ENCODE measurements around the gene CDKN2C.
"Not testable (repeated sequence)": the region's sequence is repeated elsewhere in the genome, so short reads cannot be mapped to it uniquely, and the experiment has no call there.

Gene CDKN2C

DNA sequence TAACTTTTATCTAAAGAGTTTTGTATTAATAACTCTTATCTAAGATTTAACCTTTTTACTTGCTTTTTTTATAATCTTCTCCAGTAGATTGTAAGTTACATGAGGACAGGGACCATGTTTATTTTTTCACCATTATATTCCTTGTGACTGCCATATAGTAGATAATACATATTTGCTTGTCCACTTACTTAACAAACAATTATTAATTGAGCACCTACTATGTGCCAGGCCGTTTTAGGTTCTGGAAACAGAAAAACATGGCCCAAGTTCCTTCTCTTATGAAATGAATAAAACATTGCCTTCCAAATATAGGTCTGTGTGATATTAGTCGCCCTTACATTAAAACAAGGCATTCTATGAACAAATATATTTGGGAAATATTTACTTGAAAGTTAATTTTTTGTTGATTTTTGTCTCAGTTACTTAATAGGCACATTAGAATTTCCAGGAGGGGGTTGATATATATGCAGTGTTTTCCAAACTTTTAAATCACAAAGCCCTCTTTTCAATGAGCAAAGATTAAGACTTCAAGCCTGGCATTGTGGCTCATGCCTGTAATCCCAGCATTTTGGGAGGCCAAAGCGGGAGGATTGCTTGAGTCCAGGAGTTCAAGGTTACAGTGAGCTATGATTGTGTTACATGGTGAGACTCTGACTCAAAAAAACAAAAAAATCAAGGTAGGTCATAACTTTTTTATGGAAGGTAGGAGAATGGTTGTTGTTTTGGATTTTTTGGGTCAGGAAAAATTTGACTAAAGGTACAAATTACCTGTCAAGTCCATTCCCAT, 22.7 kb downstream of the CDKN2C start:
- FAIRE-seq (no peak), DNase-seq (ENCODE audit: insufficient read length, low spot score) (no peak)
- TF ChIP-seq TAF1 (IDR thresholded peaks at IDR 0.05; ENCODE audit: low read depth, low read length) (no peak), POU2F2 (IDR thresholded peaks at IDR 0.05; ENCODE audit: low read depth, low read length) (no peak), PAX5 (IDR thresholded peaks at IDR 0.05; ENCODE audit: insufficient read depth, low read length, severe bottlenecking) (no peak), SPI1 (IDR thresholded peaks at IDR 0.05; ENCODE audit: low read depth, low read length) (no peak), POLR2AphosphoS5 (IDR thresholded peaks at IDR 0.05; ENCODE audit: low read depth, low read length) (no peak), POLR2A (IDR thresholded peaks at IDR 0.05; ENCODE audit: low read depth, low read length) (no peak)

DNA sequence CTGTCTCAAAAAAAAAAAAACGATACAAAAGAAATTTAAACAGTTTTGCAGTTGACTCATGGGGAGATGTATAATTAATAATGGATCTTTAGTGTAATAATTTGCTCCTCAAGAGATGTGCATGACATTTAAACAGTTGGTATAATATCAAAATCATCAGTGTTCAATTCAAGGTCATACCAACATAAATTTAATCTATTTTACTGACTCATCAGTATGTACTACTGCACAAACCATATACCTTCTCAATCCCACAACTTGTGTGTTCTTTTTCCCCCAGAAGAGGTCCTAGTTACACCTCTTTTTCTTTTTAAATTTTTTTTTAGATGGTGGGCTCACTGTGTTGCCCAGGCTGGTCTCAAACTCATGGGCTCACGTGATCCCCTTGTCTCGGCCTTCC, 23.6 kb downstream of the CDKN2C start:
- DNase-seq (ENCODE audit: insufficient read length, low spot score) (no peak), FAIRE-seq (no peak)
- TF ChIP-seq SPI1 (IDR thresholded peaks at IDR 0.05; ENCODE audit: low read depth, low read length) (no peak), POLR2AphosphoS5 (IDR thresholded peaks at IDR 0.05; ENCODE audit: low read depth, low read length) (no peak), POLR2A (IDR thresholded peaks at IDR 0.05; ENCODE audit: low read depth, low read length) (no peak), POU2F2 (IDR thresholded peaks at IDR 0.05; ENCODE audit: low read depth, low read length) (no peak), TAF1 (IDR thresholded peaks at IDR 0.05; ENCODE audit: low read depth, low read length) (no peak), PAX5 (IDR thresholded peaks at IDR 0.05; ENCODE audit: insufficient read depth, low read length, severe bottlenecking) (no peak)

DNA sequence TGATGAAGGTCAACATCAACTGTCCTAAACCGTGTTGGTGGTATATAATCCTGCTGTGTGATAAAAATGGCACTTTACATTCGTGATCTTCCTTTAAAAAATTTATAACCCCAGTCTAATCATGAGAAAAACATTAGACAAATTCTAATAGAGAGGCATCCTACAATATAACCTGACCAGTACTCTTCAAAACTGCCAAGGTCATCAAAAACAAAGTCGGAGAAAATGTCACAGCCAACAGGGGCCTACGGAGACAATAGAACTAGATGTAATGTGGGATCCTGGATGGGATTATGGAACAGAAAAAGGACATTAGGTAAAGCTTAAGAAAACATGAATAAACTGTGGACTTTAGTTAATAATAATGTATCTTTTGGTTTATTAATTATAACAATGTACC, 25.0 kb downstream of the CDKN2C start:
- no peak for DNase-seq (ENCODE audit: insufficient read length, low spot score)
- TF ChIP-seq POLR2AphosphoS5 (IDR thresholded peaks at IDR 0.05; ENCODE audit: low read depth, low read length) (no peak), TAF1 (IDR thresholded peaks at IDR 0.05; ENCODE audit: low read depth, low read length) (no peak), PAX5 (IDR thresholded peaks at IDR 0.05; ENCODE audit: insufficient read depth, low read length, severe bottlenecking) (no peak), POLR2A (IDR thresholded peaks at IDR 0.05; ENCODE audit: low read depth, low read length) (no peak), SPI1 (IDR thresholded peaks at IDR 0.05; ENCODE audit: low read depth, low read length) (no peak), POU2F2 (IDR thresholded peaks at IDR 0.05; ENCODE audit: low read depth, low read length) (no peak)
- FAIRE-seq = no peak

DNA sequence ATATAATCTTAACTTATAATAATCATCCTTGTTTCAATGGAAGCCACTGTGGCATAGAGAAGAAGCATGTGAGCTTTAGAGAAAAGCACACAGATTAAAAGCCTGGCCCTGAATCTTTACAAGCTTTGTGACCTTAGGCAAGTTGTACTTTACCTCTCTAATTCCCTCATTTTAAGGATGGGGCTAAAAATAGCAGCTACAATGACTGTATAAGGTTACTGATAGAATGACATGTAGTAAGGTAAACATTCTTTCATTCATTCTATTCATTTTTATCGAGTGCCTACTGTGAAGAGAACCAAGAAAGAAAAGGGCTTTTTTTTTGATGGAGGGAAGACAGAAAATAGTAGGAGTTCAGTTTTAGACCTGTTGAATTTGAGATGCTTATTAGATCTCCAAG, 25.6 kb downstream of the CDKN2C start:
- no peak for FAIRE-seq
- TF ChIP-seq POU2F2 (IDR thresholded peaks at IDR 0.05; ENCODE audit: low read depth, low read length) (no peak), SPI1 (IDR thresholded peaks at IDR 0.05; ENCODE audit: low read depth, low read length) (no peak)
- no peak for DNase-seq (ENCODE audit: insufficient read length, low spot score)

DNA sequence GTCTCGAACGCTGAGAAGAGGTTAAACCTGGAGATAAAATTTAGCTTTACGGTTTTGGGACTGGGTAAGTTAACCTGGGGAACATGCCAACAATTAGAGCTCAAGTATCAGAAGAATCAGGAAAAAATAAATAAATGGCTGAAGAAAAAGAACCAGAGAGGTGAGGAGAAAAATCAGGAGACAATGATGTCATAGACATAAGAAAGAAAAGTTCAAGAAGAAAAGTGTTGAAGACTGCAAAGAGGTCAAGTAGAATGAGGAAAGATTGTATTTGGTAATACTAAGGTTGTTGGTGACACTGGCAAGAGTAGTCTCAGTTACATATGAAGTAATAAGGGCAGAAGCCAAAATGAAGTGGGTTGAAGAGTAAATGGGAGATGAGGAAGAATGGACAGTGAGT, 26.0 kb downstream of the CDKN2C start:
- no peak for DNase-seq (ENCODE audit: insufficient read length, low spot score)
- TF ChIP-seq SPI1 (IDR thresholded peaks at IDR 0.05; ENCODE audit: low read depth, low read length) (no peak), PAX5 (IDR thresholded peaks at IDR 0.05; ENCODE audit: insufficient read depth, low read length, severe bottlenecking) (no peak), POLR2A (IDR thresholded peaks at IDR 0.05; ENCODE audit: low read depth, low read length) (no peak), TAF1 (IDR thresholded peaks at IDR 0.05; ENCODE audit: low read depth, low read length) (no peak), POLR2AphosphoS5 (IDR thresholded peaks at IDR 0.05; ENCODE audit: low read depth, low read length) (no peak)

DNA sequence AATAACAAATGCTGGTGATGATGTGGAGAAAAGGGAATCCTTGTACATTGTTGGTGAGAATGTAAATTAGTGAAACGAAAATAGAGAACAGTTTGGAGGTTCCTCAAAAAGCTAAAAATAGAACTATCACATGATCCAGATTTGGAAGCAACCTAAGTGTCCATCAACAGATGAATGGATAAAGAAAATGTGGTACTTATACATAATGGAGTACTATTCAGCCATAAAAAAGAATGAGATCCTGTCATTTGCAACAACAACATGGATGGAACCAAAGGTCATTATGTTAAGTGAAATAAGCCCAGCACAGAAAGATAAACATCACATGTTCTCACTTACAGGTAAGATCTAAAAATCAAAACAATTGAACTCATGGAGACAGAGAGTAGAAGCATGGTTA, 29.3 kb downstream of the CDKN2C start:
- not testable (repeated sequence) for DNase-seq (ENCODE audit: insufficient read length, low spot score); FAIRE-seq

More for the DNA sequence above, 26.0 kb downstream of the CDKN2C start:
- FAIRE-seq = no peak

DNA sequence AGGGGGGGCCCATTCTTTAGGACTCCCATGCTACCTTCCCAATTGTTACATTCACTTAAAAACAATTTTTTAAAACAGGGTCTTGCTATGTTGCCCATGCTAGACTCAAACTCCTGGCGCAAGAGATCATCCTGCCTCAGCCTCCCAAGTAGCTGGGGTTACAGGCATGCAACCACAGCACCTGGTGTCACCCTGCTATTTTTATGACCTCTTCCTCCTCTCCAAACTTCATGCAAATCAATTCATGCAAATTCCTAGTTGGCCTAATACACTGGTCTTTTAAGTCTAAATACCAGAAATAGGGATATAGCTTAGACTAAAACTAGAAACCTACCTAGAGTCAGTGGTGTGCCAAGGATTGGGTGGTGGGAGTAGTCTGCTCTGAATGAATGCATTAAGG, 30.1 kb downstream of the CDKN2C start:
- FAIRE-seq (peak; percentile 78), DNase-seq (ENCODE audit: insufficient read length, low spot score) (peak; percentile 18)
- TF ChIP-seq POU2F2 (IDR thresholded peaks at IDR 0.05; ENCODE audit: low read depth, low read length) (peak; percentile 77; the same call in 1 of the 2 replicates), TAF1 (IDR thresholded peaks at IDR 0.05; ENCODE audit: low read depth, low read length) (no peak), POLR2AphosphoS5 (IDR thresholded peaks at IDR 0.05; ENCODE audit: low read depth, low read length) (no peak)

DNA sequence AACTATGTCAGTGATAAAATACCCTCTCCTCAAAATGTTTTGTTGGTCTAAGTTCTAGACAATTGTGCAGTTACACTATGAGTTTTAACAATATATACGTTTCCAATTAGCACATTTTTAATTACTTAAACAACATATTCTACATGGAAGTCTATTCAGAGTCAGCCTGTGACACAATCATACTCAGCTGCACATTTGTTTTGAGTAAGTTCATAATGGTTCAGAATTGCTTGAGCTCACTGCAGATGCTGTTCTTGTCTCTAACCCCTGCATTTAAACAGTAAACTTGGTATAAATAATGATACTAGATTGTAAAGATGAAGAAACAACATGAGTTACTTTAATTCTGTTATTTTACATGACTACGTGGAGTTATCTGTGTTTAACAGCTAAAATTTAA, 30.6 kb downstream of the CDKN2C start:
- FAIRE-seq = no peak
- no peak for TF ChIP-seq POLR2A (IDR thresholded peaks at IDR 0.05; ENCODE audit: low read depth, low read length)
- no peak for TF ChIP-seq POLR2AphosphoS5 (IDR thresholded peaks at IDR 0.05; ENCODE audit: low read depth, low read length)
- no peak for TF ChIP-seq POU2F2 (IDR thresholded peaks at IDR 0.05; ENCODE audit: low read depth, low read length)

DNA sequence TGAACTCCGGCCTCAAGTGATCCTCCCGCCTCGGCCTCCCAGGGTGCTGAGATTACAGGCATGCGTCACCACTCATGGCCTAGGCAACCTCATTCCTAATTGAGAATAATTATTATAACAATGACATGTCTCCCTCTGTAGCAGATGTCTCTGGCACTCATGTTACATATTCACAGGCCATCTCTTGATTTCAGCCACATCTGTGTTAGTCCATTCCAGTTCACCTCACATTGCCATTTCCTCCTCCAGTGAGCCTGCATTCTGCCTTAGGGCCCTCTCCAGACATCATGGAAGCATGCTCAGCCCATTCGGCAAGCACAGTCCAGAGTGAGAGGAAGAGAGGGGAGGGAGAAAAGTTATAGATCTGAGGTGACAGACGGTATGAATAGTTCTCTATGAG, 32.5 kb downstream of the CDKN2C start:
- no peak for FAIRE-seq
- TF ChIP-seq POLR2AphosphoS5 (IDR thresholded peaks at IDR 0.05; ENCODE audit: low read depth, low read length) (no peak), SPI1 (IDR thresholded peaks at IDR 0.05; ENCODE audit: low read depth, low read length) (no peak), POLR2A (IDR thresholded peaks at IDR 0.05; ENCODE audit: low read depth, low read length) (no peak), TAF1 (IDR thresholded peaks at IDR 0.05; ENCODE audit: low read depth, low read length) (no peak), PAX5 (IDR thresholded peaks at IDR 0.05; ENCODE audit: insufficient read depth, low read length, severe bottlenecking) (no peak)
- DNase-seq (ENCODE audit: insufficient read length, low spot score) = no peak

More for the DNA sequence above, 30.6 kb downstream of the CDKN2C start:
- DNase-seq (ENCODE audit: insufficient read length, low spot score) = no peak

DNA sequence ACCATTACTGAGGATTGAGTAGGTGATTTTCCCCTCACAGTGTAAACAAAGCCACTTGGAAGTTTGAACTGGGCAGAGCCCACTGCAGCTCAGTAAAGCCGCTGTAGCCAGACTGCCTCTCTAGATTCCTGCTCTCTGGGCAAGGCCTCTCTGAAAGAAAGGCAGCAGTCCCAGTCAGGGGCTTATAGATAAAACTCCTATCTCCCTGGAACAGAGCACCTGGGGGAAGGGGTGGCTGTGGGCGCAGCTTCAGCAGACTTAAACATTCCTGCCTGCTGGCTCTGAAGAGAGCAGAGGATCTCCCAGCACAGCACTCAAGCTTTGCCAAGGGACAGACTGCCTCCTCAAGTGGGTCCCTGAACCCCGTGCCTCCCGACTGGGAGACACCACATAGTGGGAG, 35.5 kb downstream of the CDKN2C start:
- not testable (repeated sequence) for DNase-seq (ENCODE audit: insufficient read length, low spot score); FAIRE-seq

DNA sequence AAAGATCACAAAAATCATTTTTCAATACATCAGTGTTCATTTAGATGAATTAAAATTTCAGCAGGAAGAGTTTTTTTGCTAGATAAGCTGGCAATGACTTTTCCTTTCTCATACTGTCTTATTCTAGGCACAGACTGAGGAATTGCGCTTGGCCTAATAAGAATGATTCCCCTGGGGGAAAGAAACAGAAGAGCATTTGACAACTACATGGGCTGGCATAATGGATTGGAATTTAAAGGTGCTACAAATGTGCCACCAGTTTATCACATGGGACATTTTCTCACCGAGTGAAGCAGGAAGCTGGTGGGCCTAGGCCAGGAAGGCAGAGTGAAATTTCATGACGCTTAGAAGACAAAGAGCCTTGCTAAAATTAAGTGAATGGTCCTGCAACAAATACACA, 39.3 kb downstream of the CDKN2C start:
- no peak for FAIRE-seq
- no peak for TF ChIP-seq PAX5 (IDR thresholded peaks at IDR 0.05; ENCODE audit: insufficient read depth, low read length, severe bottlenecking)
- TF ChIP-seq POLR2AphosphoS5 (IDR thresholded peaks at IDR 0.05; ENCODE audit: low read depth, low read length) = no peak
- no peak for DNase-seq (ENCODE audit: insufficient read length, low spot score)

Data from GM12891 (cell line).